DMS114 treated with DMSO at 0.1 percent for 48 hours (cell line): Measurements from ENCODE around the gene GDPD3.

Source experiments
- DNase-seq: peaks from one replicate; lab custom pipeline; 2025; ENCODE audit not compliant: unreplicated experiment; lab: John Stamatoyannopoulos, UW

The GDPD3 gene

DNA sequence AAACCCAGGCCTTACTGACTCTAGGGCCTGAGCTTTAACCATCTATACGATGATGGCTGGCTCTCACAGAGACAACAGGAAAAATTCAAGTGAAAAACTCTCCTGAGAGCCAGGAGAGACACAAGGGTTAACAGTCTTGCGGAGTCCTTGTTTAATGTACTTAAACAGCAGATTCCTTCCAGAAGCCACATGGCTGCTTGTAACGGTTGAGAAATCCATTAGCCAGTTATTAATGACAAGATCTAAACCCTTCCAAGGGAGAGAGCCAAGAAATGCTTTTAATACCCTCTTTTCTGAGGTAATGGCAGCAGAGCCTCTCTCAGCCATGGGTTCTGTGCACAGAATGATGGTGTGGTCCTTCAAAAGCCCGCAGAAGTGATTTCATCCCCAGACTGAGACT lies 53.0 kb downstream of the GDPD3 start:
- no peak for DNase-seq

DNA sequence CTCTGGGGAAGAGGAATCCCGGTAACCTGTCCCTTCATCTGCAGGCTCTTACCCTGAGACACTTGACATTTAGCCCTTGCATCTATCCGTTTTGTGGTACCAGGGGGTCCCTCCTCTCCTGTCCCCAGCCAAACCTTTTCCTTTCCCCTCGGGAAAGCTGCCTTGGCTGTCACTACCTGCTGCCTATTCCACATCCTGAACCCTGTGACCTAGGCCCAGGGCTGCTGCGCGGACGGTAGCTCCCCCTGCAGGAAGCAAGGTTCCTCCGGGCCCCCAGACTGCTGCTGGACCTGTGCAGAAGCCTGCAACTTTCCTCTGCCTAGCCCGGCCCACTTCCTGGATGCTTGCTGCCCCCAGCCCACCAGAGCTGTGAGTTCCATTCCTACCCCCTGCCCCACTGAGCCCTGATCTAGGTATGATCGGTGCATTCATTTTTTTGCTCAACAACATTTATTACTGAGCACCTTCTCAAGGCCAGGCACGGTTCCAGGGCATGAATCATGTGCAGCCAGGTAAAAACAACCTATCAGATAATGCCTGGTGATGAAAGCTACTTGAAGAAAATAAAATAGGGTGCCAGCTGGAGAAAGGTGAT lies 58.3 kb downstream of the GDPD3 start:
- DNase-seq = no peak
